Hepatocyte (in vitro differentiated cells): ENCODE results near the gene ACSS2.

Experiments used
- EZH2 ChIP-seq: fragments of 200-600 bp; sonication (generic); IDR thresholded peaks from 2 replicates; pipeline ENCODE4 v1.6.1; 2016; ENCODE audit warnings: antibody characterized with exemption, mild to moderate bottlenecking, borderline replicate concordance
- EZH2phosphoT487 ChIP-seq: fragments of 200-600 bp; sonication (generic); IDR thresholded peaks from one replicate; pipeline ENCODE4 v1.6.1; 2018; ENCODE audit warnings: antibody characterized with exemption, mild to moderate bottlenecking, low read depth, moderate library complexity; ENCODE audit not compliant: unreplicated experiment, severe bottlenecking
- TF ChIP-seq, protein P1 (sequence below): fragments of 200-600 bp; sonication (generic); IDR thresholded peaks from 2 replicates; pipeline ENCODE4 v1.5.1; 2016; ENCODE audit warnings: antibody characterized with exemption, mild to moderate bottlenecking; ENCODE audit not compliant: poor library complexity

DNA sequence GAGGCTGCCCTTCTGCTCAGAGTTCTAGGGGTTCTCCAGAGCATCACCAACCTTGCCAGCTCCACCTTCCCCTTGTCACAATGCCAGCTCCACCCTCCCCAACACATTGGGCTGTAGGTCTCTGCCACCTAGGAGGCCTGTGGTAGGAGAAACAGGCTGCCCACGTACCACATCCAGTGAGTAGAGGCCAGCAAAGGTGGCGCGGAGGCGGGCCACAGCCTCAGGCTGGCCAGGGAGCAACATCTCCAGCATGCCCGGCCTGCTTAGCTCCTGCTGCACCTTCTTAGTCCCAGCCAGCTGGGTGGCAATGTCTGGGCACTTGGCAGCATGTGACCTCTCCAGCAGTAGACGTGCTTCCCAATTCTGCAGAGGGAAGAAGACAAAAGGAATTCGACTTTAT is 55.4 kb downstream of the ACSS2 start:
- TF ChIP-seq, protein P1, sequence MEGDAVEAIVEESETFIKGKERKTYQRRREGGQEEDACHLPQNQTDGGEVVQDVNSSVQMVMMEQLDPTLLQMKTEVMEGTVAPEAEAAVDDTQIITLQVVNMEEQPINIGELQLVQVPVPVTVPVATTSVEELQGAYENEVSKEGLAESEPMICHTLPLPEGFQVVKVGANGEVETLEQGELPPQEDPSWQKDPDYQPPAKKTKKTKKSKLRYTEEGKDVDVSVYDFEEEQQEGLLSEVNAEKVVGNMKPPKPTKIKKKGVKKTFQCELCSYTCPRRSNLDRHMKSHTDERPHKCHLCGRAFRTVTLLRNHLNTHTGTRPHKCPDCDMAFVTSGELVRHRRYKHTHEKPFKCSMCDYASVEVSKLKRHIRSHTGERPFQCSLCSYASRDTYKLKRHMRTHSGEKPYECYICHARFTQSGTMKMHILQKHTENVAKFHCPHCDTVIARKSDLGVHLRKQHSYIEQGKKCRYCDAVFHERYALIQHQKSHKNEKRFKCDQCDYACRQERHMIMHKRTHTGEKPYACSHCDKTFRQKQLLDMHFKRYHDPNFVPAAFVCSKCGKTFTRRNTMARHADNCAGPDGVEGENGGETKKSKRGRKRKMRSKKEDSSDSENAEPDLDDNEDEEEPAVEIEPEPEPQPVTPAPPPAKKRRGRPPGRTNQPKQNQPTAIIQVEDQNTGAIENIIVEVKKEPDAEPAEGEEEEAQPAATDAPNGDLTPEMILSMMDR = no peak
- TF ChIP-seq EZH2 (no peak), EZH2phosphoT487 (no peak)
